Kidney glomerular epithelial cell (primary cell): ENCODE data around the gene MACROD2.

Source experiments
- DNase-seq: peaks from one replicate; lab custom pipeline; 2025; lab: John Stamatoyannopoulos, UW

Gene MACROD2

DNA sequence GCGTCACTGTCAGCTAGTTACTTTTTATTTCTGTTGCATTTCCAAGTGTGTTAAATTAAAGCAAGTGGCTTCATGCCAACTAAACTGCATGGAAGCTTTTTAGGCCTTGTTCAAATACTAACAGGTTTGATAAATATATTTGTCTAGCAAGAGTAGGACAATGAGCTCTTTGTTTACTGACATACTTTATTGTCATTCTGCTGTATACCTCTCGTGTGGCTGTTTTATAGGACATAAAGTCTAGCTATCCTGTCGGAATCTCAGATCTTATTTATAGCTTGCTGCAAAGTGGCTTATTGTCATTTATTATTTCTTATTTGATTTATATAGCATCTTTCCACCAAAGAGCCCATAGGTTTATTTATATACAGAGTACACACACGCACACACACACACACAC, 1866.9 kb downstream of the MACROD2 start:
- DNase-seq = no peak

DNA sequence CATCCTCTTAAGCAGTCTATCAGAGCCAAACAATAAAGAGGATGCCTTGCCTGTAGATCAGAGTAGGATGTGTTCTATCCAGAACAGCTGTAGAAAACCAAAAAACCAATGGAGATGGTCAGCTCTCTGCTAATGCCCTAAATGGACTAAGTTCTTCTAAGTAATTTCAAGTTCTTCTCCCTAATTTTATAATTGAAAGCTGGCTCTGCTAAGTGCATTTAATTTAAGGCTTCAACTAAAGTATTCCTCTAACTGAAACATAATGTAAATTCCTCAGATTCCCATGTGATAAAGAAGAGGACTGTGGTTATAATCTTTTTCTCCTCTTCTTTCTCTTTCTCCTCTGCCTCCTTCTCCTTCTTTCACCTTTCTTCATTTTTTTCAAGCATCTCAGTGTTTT, 1868.4 kb downstream of the MACROD2 start:
- DNase-seq = no peak

DNA sequence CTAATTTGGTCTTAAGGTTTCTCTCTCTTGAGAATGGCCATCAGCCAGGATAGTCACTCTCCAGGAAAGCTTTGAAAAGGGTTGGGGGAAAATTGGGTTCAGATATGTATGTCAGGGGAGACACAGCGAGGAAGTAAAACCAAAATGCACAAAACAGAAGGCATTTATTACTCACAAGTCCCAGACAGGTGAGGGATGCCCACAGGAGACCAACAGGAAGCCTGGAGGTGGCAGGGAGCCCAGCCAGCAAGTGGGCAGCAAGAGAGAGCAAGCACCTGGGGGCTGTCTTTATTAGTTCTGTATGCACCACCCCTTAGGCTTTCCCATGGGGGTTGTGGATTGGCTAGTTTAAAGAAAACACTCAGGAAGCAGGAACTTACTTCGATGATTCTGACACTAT, 1870.2 kb downstream of the MACROD2 start:
- DNase-seq = no peak

DNA sequence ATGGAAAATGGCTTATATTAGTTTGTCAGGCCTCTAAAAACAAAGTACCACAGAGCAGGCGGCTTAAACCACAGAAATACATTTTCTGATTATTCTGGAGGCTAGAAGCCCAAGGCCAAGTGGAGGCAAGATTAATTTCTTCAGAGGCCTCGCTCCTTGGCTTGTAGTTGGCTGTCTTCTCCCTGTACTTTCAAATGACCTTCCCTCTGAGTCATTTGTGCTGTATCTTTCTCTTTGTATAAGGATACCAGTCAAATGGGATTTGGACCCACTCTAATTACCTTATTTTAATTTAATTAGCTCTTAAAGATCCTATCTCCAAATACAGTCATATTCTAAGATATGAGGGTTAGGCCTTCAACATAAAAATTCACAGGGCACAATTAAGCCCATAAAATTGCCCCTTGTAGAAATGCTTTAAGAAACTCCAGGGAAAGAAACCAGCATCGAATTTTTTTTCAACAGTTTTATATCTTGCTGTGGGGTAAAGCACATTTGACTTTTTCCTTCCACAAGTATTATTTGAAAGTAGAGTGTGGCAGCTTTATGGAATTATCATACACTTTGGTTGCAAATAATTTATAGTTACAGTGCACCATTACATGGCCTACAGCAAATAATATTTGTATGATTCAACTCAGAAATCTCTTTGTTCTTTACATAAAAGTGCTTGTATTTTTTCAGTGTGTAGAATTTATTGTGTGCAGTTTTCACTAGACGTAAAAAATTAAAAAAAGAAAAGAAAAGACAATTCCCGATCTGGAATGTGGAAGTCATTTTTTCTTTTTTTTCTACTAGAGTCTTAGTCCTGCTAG, 1871.8 kb downstream of the MACROD2 start:
- DNase-seq = no peak

DNA sequence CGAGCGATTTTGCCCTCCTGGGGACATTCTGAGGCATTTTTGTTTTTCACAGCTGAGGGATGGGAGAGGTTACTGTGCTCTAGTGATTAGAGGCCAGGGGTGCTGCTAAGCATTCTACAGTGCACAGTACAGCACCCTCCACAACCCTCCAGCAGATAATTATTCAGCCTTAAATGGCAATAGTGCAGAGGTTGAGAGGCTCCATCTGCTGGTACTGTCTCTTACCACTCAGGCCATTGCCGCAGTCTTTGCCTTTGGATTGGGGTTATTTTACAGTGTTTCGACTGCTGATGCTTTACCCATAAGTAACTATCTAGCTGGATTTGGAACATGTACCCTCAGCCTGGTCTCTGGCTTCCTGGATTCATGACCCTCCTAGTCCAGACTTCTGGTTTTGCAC, 1872.6 kb downstream of the MACROD2 start:
- DNase-seq = no peak

DNA sequence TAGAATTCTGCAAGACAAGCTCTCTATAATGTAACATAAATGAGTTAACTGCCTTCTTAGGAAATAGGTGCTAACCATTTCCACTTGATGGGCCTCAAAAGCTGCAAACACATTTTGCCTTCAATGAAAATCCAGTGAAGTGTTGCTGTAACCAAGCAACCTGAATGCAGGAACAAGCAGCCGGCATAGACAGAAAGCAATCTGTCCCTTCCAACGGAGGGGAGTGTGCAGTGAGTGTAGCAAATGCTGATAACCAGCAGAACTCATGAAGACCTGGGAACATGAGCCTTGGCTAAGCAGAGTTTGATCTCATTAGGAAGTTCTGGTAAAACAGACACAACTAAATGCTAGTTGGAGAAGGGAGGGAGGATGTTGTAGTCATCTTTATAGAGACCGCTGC, 1880.1 kb downstream of the MACROD2 start:
- peak; percentile 20 for DNase-seq

DNA sequence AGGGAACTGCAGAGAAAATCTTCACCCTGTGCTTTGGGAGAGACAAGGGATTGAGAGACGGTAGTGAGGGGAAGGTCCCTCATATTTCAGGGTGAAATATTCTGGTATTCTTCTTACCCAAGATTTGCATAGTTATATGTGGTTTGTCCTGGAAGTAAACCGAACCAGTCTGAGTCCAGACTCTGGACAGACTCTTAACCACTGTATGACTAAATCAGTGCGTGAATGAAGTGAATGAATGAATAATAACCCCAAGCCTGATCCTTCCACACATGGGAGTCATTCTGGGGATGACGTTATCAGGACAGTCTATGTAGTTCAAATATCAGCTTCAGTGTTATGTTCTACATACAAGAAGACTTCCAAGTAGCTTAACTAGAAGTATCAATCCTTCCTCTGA, 1887.2 kb downstream of the MACROD2 start:
- no peak for DNase-seq

DNA sequence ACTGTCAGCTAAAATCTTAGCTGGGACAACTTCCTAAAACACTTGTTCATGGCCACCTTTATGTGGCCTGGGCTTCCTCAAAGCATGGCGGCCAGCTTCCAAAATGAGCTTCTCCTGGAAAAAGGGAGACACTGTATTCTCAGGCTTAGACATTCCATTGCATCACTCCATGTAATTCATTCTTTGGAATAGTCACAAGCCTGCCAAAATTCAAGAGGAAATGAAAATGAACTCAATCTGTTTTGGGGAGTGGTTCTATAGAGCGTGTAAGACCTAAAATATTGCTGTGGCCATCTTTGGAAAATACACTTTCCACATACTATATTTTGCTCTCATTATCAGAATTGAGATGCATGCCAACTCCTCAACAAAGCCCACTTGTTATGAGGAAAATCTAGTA, 1890.9 kb downstream of the MACROD2 start:
- no peak for DNase-seq

DNA sequence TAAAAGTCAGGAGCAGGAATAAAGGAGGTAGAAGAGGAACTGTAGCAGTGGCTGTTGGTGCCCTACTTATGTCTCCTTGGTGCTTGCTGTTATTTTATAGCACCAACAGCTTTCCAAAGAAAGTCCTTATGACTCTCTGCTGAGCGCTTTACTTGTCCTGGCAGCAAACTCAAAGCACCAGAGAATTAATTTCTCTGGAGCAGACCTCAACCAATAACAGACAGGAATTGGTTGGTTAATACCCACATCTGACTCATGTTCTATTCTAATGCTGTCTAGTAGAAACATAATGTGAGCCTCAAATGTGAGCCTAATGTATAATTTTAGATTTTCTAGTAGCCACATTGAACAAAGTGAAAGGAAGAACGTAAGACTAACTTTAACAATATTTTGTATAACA, 1892.1 kb downstream of the MACROD2 start:
- no peak for DNase-seq

DNA sequence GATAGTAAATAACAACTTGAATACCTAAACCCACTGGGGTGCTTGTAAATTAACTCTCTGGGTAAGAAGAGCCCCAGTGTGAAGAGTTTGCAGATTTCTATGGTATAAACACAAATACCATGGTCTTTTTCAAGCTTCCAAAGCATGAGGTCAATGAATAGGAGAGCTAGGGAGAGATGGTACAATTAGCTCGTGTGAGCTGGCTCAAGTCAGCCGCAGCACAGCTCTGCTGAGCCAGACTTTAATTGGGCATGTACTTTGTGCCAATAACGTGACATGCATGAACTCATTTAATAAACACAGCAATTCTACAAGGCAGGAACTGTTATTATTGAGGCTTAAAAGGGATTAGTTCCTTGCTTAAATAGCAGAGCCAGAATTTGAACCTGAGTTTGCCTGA, 1893.7 kb downstream of the MACROD2 start:
- DNase-seq = no peak

DNA sequence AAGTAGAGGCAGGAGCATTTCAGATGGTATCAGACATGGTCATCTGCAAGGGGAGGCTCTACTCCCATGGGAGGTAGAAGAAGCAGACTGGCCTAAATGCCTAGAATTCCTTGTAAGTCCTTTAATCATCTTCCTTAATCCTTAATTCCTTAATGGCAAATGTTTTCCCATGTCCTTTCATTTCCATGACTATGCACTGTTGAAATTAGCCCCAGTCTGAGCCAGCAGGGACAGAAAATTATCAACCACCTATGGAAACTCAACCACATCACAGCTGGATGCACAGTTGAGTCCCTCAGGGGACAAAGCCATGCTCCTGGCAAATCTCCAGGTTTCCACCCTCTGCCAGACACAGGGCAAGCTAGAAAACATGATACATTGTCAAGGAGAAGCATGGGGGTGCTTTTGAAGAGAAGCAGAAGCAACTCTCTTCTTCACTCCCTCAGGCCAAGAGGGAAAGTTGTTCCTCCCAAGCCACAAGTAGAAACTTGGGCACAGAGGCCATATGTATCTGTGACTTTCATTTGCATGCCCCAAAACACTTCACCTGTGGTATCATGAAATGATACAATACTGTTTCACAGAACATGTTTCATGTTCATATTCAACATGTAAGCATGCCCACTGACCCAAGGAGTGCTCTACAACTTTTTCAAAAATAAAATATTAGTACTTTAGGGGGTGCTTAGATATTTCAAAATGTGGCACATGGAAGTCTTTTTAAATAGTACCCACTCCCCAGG, 1894.4 kb downstream of the MACROD2 start:
- DNase-seq = no peak

DNA sequence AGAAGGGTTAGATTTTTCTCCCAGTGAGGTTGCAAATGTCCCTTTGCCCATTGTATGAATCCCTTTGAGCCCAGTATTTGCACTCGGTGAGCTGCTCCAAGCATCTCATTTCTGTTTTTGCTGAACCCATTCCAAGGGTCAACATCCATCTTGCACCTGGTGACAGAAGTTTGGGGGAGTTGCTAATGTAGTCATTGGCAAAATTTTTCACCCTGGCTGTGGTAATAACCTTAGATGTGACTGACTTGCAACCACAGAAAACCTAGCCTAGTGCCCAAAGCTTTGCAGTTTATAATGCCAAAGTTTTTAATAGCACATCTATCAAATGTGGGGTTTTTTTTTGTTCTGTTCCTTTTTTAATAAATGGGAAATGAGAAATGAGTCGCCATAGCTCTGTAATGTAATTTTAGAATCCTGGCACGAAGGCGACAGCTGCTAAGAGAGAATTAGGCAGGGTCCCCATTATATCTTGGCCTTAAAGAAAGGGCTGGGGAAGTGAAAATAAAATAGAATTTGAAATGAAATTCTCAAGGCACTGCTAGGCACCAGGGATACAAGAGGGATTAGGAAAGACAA, 1895.2 kb downstream of the MACROD2 start:
- no peak for DNase-seq

DNA sequence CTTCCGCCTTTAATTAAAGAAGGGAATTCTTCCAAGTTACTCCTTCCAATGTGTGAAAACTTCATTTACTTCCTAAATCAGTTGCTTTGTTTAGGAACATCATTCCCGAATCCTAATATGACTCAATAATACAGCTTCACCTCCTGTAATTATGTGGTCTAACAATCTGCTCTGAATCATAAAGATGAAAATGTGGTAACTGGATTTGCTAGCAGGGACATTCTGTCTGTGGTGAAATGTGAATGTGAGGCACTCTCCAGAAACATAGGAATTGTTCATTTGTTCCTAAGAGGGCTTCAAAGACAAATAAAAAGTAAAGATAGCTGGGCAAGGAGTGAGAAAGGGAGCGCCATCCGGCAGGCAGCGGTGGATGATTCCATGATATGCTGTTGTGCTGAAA, 1899.8 kb downstream of the MACROD2 start:
- no peak for DNase-seq

DNA sequence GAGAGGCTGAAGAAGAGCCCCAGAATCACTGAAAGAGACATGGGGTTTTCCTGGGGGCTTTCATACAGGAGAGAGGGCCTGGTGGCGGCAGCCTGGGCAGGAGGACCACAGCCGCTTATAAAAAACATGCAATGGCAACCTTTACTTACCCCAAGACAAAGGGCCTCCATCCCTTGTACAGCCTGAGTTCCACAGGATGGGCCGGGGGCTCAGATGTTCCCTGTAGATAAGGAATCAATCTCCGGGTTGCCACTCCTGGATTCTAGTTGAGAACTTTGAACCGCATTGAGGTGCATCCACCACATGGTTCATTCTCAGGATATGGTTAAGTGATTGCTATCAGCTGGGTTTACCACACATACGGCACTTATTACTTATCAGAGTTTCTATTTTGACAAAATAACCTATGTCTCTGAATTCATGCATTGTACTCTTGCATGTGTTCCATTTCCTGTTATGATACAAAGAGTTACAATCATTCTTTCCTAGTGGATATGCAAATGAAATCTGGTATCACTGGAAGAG, 1900.3 kb downstream of the MACROD2 start:
- DNase-seq = no peak

DNA sequence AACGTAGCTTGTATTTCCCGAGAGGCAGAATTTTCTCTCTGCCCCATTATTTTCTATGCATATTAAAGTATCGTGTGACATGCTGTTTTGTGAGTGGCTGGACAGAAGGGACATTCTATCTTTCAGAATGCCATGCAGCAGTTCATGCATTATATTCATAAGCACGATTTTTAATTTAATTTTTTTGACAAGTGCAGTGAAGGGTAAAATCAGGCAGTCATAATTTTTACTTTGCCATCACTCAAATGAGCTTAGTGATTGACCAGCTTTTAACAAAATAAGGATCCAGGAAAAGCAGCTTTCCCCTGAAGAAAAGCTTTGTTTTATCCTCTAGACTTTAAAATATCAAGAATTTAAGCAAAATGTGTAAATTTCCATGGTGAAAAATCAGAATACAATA, 1904.7 kb downstream of the MACROD2 start:
- DNase-seq = no peak

DNA sequence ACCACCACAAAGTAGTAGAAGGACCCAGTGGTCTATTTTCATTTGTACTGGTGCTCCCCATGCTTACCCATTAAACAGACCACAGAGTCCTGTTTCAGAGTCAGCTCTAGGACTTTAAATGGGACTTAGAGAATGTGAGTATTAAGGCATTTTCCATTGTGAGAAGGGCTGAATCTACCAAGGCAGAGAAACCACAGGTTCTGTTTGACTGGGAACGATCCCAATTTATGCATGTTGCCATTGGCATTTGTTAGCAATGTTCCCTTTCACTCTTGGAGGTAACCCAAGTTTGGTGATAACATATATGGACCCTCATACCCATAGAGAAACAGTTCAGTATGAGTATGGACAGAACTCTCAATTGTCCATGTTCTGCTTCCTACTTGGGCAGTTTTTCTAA, 1905.1 kb downstream of the MACROD2 start:
- DNase-seq = peak; percentile 4

DNA sequence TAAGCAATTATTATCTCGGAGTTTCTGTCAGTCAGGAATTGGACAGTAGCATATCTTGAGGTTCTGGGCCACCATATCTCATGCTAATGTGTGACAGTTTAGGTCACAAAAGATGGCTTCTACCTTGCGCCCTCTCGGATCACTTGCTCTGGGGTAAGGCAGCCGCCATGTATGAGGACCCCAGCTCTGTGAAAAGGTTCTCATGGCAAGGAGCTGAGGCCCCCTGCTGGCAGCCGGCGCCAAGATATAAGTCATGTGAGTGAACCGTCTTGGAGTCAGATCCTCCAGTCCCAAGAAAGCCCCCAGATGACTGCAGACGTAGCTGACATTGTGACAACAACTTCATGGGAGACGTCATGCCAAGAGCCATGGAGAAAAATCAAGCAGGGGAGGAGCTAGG, 1907.2 kb downstream of the MACROD2 start:
- DNase-seq = no peak

DNA sequence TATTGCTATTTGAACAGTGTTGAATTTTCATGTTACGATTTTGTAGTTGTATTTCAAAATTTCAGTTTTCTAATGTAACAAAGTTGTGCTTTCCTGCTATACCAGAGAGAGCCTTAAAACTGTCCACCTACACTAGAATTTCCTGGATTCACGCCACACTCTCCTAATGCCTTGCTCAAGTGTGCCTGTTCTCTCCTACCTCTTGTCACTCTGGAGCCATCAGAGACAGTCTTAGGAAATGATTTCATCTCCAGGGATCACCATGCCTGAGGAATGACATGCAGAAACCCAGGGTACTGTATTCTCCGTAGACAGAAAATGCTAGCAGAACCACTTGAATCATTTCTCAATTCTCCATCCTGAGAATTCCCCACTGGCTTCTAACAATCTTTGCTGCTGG, 1910.3 kb downstream of the MACROD2 start:
- no peak for DNase-seq

DNA sequence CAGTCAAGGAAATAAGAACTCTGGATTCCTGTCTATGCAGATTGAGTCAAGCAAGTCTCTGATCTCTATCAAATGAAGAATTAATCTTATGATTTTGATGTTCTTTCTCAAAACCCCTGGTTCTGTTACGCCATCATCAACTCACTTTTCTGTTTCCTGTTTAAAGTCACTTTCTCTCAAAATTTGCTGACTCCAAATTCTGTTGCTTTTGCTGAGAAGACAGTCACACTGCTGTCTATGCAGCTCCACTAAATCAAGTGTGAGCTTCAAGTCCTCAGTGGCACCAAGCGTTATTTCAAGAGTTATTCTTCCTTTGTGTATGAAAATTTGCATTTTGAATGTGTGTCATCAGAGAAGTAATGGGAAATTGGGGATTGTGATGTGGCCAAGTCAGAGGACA, 1914.7 kb downstream of the MACROD2 start:
- no peak for DNase-seq

DNA sequence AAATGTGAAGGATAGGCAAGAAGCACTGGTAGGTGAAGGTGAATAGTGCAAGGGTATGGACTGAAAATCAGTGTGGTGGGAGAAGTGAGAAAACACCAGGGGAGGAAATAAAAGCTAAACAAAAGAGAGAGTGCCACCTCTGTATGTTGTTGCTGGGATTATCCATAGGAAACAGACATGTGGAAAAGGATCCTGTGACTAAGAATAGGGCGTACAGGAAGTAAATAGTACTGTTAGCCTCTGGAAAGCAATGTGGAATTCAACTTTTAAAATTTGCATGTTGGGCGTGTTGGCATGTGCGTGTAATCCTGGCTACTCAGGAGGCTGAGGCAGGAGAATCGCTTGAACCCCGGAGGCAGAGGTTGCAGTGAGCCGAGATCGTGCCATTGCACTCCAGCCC, 1916.3 kb downstream of the MACROD2 start:
- no peak for DNase-seq

DNA sequence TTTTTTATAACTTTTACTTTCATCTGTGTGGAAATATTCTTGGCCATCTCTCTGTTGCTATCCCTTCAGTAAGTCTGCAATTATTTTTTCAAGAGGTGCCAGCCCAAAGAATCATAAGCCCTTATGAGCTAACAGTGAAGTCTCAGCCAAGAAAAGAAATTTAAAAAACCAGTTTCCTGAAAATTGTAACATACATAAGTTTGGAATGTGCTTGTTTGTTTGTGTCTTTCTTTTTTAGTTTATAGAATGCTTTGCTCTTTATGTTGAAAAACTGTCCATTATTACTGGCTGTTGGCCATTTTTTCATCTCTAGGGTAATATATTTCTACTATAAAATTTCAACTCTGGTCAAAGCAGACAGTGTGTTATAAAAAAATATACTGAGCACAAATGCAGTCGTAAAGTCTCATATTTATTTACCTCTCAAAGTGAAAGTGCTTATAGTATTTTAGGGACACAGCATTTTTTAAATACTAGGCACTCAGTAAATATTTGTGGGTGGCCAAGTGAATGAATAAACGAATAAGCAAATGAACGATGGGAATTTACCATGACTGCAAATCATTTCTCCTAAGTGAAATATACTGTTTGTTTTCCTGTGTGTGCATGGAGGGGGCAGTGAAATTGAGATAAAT, 1918.2 kb downstream of the MACROD2 start:
- DNase-seq = no peak

DNA sequence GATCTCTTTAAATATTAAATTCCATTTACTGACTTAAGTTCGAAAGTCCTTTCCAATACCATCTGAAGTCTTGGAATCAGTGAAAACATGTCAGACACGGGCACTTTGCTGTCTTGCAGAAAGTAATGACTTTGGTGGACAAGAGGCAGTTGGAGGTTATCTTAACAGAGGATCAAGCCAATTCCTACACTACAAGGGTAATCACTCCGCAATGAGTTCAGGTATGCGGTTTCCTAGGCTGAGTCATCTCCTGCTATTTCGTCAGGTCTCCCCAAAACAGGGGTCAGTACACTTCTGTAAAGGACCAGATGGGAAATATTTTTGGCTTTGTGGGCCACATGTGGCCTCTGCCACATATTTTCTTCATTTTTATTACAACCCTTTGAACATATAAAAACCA, 1921.3 kb downstream of the MACROD2 start:
- no peak for DNase-seq

DNA sequence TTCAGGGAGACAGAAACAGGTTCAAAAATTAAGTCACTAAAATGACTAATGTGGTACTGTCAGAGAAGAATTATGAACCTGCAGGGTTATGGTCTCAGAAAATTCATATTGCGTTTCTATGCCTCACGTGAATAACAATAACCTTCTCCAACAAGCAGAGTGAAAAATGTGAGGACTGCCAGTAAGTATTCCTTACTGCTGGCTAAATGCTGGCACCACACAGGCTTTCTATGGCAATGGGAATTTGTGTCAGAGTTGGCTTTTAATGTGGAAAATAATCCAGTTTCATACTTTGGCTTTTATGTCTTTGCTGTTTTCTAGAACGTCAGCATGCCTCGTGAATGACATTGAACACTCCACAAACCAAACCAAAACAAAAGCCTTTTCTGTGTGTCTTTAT, 1922.0 kb downstream of the MACROD2 start:
- DNase-seq = no peak
